H1 (cell line): ENCODE data around the gene REG1A. TPM values are rescaled to one million over a fixed set of nuclear protein-coding genes. Genes with fewer than 3 reads are reported as not detected.

ENCODE experiments used
- CTCF ChIA-PET: fragments of 300-600 bp; sonication (Branson Sonifier 250); formaldehyde crosslinking; loops from one replicate; lab custom pipeline; 2021; ENCODE audit not compliant: partially characterized antibody; lab: Charles Lee
- POLR2A ChIA-PET: fragments of 300-600 bp; sonication (Branson Sonifier 250); formaldehyde crosslinking; loops from one replicate; lab custom pipeline; 2021; ENCODE audit warnings: inconsistent platforms; ENCODE audit not compliant: partially characterized antibody; lab: Charles Lee
- DNase-seq, 2 experiments: peaks; one replicate each; pipeline versions ENCODE4 v3.0.0 to v3.0.0-alpha.2; 2010 to 2022; ENCODE audit warnings: low spot score in 2 of 2, low read depth in 1 of 2, mixed read lengths in 1 of 2
- FAIRE-seq: peaks from 2 replicates; lab custom pipeline; 2011; peaks lifted over from hg19 to GRCh38; lab: Jason Lieb, UNC
- H2AFZ ChIP-seq: 2 replicates; pipeline ENCODE4 v1.8.1; 2012; ENCODE audit warnings: low read length, inconsistent platforms
- H2AK5ac ChIP-seq: 2 replicates; pipeline ENCODE4 v1.6.1; 2013; ENCODE audit warnings: low read depth, low read length
- H2BK120ac ChIP-seq: replicated peaks from 2 replicates; pipeline ENCODE3; 2013; ENCODE audit warnings: low read depth, low read length, inconsistent platforms
- H2BK12ac ChIP-seq: 2 replicates; pipeline ENCODE4 v1.6.1; 2013; ENCODE audit warnings: low read depth, low read length
- H2BK15ac ChIP-seq: 2 replicates; pipeline ENCODE4 v1.6.1; 2013; ENCODE audit warnings: low read length
- H2BK20ac ChIP-seq: 2 replicates; pipeline ENCODE4 v1.6.1; 2013; ENCODE audit warnings: low read length
- H2BK5ac ChIP-seq: 2 replicates; pipeline ENCODE4 v1.6.1; 2013; ENCODE audit warnings: low read depth, low read length
- H3K14ac ChIP-seq: 2 replicates; pipeline ENCODE4 v1.6.1; 2013; ENCODE audit warnings: inconsistent platforms; ENCODE audit not compliant: insufficient read length
- H3K18ac ChIP-seq: 2 replicates; pipeline ENCODE4 v1.6.1; 2013; ENCODE audit warnings: low read length; ENCODE audit errors: extremely low read depth
- H3K23ac ChIP-seq: 2 replicates; pipeline ENCODE4 v1.6.1; 2013; ENCODE audit warnings: inconsistent platforms; ENCODE audit not compliant: insufficient read length
- H3K23me2 ChIP-seq: 2 replicates; pipeline ENCODE4 v1.6.1; 2013; ENCODE audit warnings: low read depth, low read length
- H3K27ac ChIP-seq: 2 replicates; pipeline ENCODE4 v1.6.1; 2011; ENCODE audit warnings: low read depth, low read length, inconsistent platforms
- H3K27me3 ChIP-seq, 4 experiments: replicated peaks in 1 of 4; 1 replicate in 1 of 4; 2 replicates in 3 of 4; pipeline versions ENCODE4 v1.6.1 to v1.8.1; 2011 to 2013; ENCODE audit warnings: low read length in 3 of 4, mild to moderate bottlenecking in 3 of 4, inconsistent platforms in 2 of 4, mixed read lengths in 2 of 4, moderate library complexity in 1 of 4; ENCODE audit not compliant: control insufficient read depth in 3 of 4, insufficient read depth in 3 of 4; ENCODE audit errors: extremely low read depth in 1 of 4
- H3K36me3 ChIP-seq, 4 experiments: 2 replicates each; pipeline versions ENCODE4 v1.6.1 to v1.8.1; 2011 to 2013; ENCODE audit warnings: mild to moderate bottlenecking in 4 of 4, low read length in 3 of 4, moderate library complexity in 2 of 4, control low read depth in 1 of 4, inconsistent platforms in 1 of 4; ENCODE audit not compliant: insufficient read depth in 4 of 4, control insufficient read depth in 2 of 4
- H3K4ac ChIP-seq: replicated peaks from 2 replicates; pipeline ENCODE3; 2013; ENCODE audit warnings: low read length, low read depth, mixed read lengths, inconsistent platforms; ENCODE audit not compliant: insufficient read length
- H3K4me1 ChIP-seq, 4 experiments: replicated peaks in 1 of 4; 1 replicate in 1 of 4; 2 replicates in 3 of 4; pipeline versions ENCODE4 v1.6.1 to v1.8.1; 2011 to 2013; ENCODE audit warnings: low read length in 3 of 4, inconsistent platforms in 2 of 4, mixed read lengths in 1 of 4; ENCODE audit not compliant: insufficient read depth in 4 of 4, control insufficient read depth in 3 of 4
- H3K4me2 ChIP-seq, 2 experiments: 2 replicates each; pipeline versions ENCODE4 v1.6.1 to v1.8.1; 2011 to 2013; ENCODE audit warnings: low read depth in 2 of 2, low read length in 2 of 2, control low read depth in 1 of 2, inconsistent platforms in 1 of 2, mild to moderate bottlenecking in 1 of 2; ENCODE audit not compliant: insufficient read depth in 1 of 2
- H3K4me3 ChIP-seq, 4 experiments: fragments of 200-600, 300-600 bp in 1 of 4; sonication (generic), shearing (Covaris generic), sonication (Bioruptor Twin) in 1 of 4; 2 replicates each; pipeline versions ENCODE4 v1.5.1 to v1.8.1; 2011 to 2016; ENCODE audit warnings: low read length in 4 of 4, low read depth in 3 of 4, control low read depth in 2 of 4, inconsistent platforms in 2 of 4, mild to moderate bottlenecking in 2 of 4, mixed read lengths in 1 of 4, moderate library complexity in 1 of 4; ENCODE audit not compliant: insufficient read depth in 2 of 4; ENCODE audit errors: extremely low read depth in 1 of 4
- H3K56ac ChIP-seq: replicated peaks from 2 replicates; pipeline ENCODE3; 2013; ENCODE audit warnings: low read depth, mild to moderate bottlenecking, mixed read lengths, low read length, inconsistent platforms; ENCODE audit not compliant: insufficient read length
- H3K79me1 ChIP-seq: 2 replicates; pipeline ENCODE4 v1.6.1; 2013; ENCODE audit warnings: low read depth, low read length, control low read depth
- H3K79me2 ChIP-seq, 2 experiments: 2 replicates each; pipeline versions ENCODE4 v1.6.1 to v1.8.1; 2012 to 2013; ENCODE audit warnings: low read length in 2 of 2, mild to moderate bottlenecking in 2 of 2, inconsistent platforms in 1 of 2; ENCODE audit not compliant: insufficient read depth in 2 of 2, control insufficient read depth in 1 of 2
- H3K9ac ChIP-seq, 4 experiments: replicated peaks in 1 of 4; 1 replicate in 1 of 4; 2 replicates in 3 of 4; pipeline versions ENCODE4 v1.6.1 to v1.8.1; 2011 to 2013; ENCODE audit warnings: low read depth in 3 of 4, low read length in 3 of 4, control low read depth in 2 of 4, mild to moderate bottlenecking in 2 of 4, moderate library complexity in 2 of 4, inconsistent platforms in 1 of 4; ENCODE audit errors: extremely low read depth in 1 of 4
- H3K9me3 ChIP-seq, 2 experiments: 2 replicates each; pipeline versions ENCODE4 v1.6.1 to v1.8.1; 2012 to 2013; ENCODE audit warnings: mild to moderate bottlenecking in 2 of 2, moderate library complexity in 2 of 2, control low read depth in 1 of 2, inconsistent platforms in 1 of 2, low read depth in 1 of 2, low read length in 1 of 2, mixed read lengths in 1 of 2; ENCODE audit not compliant: insufficient read depth in 2 of 2
- H4K20me1 ChIP-seq, 2 experiments: replicated peaks in 1 of 2; 2 replicates each; pipeline versions ENCODE3 to v1.8.1; 2011 to 2013; ENCODE audit warnings: inconsistent platforms in 2 of 2, low read length in 2 of 2, mild to moderate bottlenecking in 1 of 2; ENCODE audit not compliant: insufficient read depth in 2 of 2, control insufficient read depth in 1 of 2
- H4K5ac ChIP-seq: 2 replicates; pipeline ENCODE4 v1.6.1; 2013; ENCODE audit warnings: low read length, low read depth, mixed read lengths, inconsistent platforms; ENCODE audit not compliant: insufficient read length
- H4K8ac ChIP-seq: 2 replicates; pipeline ENCODE4 v1.8.0; 2013; ENCODE audit warnings: mild to moderate bottlenecking, moderate library complexity, low read length, inconsistent platforms; ENCODE audit not compliant: insufficient read depth; ENCODE audit errors: extremely low read depth
- H4K91ac ChIP-seq: replicated peaks from 2 replicates; pipeline ENCODE3; 2013; ENCODE audit warnings: low read length, mixed read lengths, inconsistent platforms; ENCODE audit not compliant: insufficient read length
- BCL11A ChIP-seq, 2 experiments: IDR thresholded peaks; one replicate each; pipeline ENCODE4 v1.6.1; 2011; ENCODE audit warnings: low read depth in 2 of 2, low read length in 2 of 2, mild to moderate bottlenecking in 2 of 2
- BRCA1 ChIP-seq: IDR thresholded peaks from 2 replicates; pipeline ENCODE4 v1.6.1; 2012; ENCODE audit warnings: low read depth, low read length, improper control_type of control experiment
- CBX8 ChIP-seq: fragments of 300-800, 300-1000 bp; sonication (generic); IDR thresholded peaks from 2 replicates; pipeline ENCODE4 v1.7.1; 2016; ENCODE audit warnings: low read depth, low read length, borderline replicate concordance
- CHD2 ChIP-seq: IDR thresholded peaks from 2 replicates; pipeline ENCODE4 v1.6.1; 2012; ENCODE audit warnings: low read length, improper control_type of control experiment
- CREB1 ChIP-seq: IDR thresholded peaks from 2 replicates; pipeline ENCODE4 v1.6.1; 2012; ENCODE audit warnings: inconsistent platforms
- E2F6 ChIP-seq: IDR thresholded peaks from 2 replicates; pipeline ENCODE4 v1.6.1; 2012; ENCODE audit warnings: inconsistent platforms
- HDAC6 ChIP-seq: IDR thresholded peaks from one replicate; pipeline ENCODE4 v1.7.1; 2012; ENCODE audit warnings: low read depth, mild to moderate bottlenecking, inconsistent platforms, low read length, moderate library complexity
- POLR2AphosphoS5 ChIP-seq: IDR thresholded peaks from 2 replicates; pipeline ENCODE4 v1.6.1; 2011; ENCODE audit warnings: low read depth, low read length
- SAP30 ChIP-seq: fragments of 300-600 bp; sonication (generic); IDR thresholded peaks from 2 replicates; pipeline ENCODE4 v1.7.1; 2012; ENCODE audit warnings: low read length, moderate library complexity, mild to moderate bottlenecking, inconsistent platforms; ENCODE audit not compliant: insufficient read depth, insufficient replicate concordance
- SUZ12 ChIP-seq: fragments of 200-600 bp; sonication (generic); IDR thresholded peaks from 2 replicates; pipeline ENCODE4 v1.6.1; 2012; ENCODE audit warnings: mild to moderate bottlenecking, inconsistent platforms, low read length, moderate library complexity, mixed read lengths
- ZNF274 ChIP-seq: IDR thresholded peaks from 2 replicates; pipeline ENCODE4 v1.7.0; 2012; ENCODE audit warnings: low read length, borderline replicate concordance; ENCODE audit errors: extremely low read depth
- WGBS, 2 experiments: shearing (Covaris generic) in 1 of 2; methylation state at CpG; one replicate each; pipeline versions ENCODE4 v1.1.6 to v1.1.7; 2013 to 2015; ENCODE audit warnings: low lambda C conversion rate in 2 of 2, mixed read lengths in 2 of 2, inconsistent platforms in 1 of 2, low coverage in 1 of 2, missing lambda C conversion rate in 1 of 2; ENCODE audit not compliant: insufficient replicate concordance in 2 of 2, insufficient coverage in 1 of 2, insufficient read length in 1 of 2; ENCODE audit errors: extremely low coverage in 1 of 2, missing lambda C conversion rate in 1 of 2; 5-methylcytosine and 5-hydroxymethylcytosine counted together
- polyA plus RNA-seq, 7 experiments: library from polyadenylated mRNA; depleted of rRNA in 3 of 7; stranded (reverse) in 5 of 7; unstranded in 2 of 7; fragments of >200 nt in 5 of 7; fragments of 200-250 nt in 2 of 7; gene quantifications; 1 replicate in 5 of 7; 2 replicates in 1 of 7; 4 replicates in 1 of 7; pipeline versions ENCODE4 v1.2.1 to v1.2.3, GENCODE V29; 2011 to 2013; ENCODE audit warnings: missing spikeins in 2 of 7, mixed read lengths in 2 of 7
- total RNA-seq: library from RNA; stranded (reverse); fragmentation: NEBNext Ultra II Directional; extraction: Animal tissue kit (Norgen Biotek cat#: 25700); gene quantifications from 2 replicates; pipeline ENCODE4 v1.2.1, GENCODE V29; 2021
- TF ChIP-seq, protein P1 (sequence below): IDR thresholded peaks from 2 replicates; pipeline ENCODE4 v1.6.1; 2012; ENCODE audit warnings: inconsistent platforms

The REG1A gene
- total and polyA plus RNA-seq, 2 of the 8 experiments (the other 6 are each of a cell fraction or from before 2014, with no cell fraction given) = not detected

GRCh38 chr2:79155826-79156476 lies 35.7 kb downstream of the REG1A start:
- ChIA-PET CTCF (interaction anchor here (0.6 kb wide), 1 partner anchor 622 kb away, joined by 3 read pairs; no protein-coding TSS in a partner anchor), POLR2A (no interaction called here)
- Histone ChIP-seq H3K79me1 (no peaks in the 10 kb centered on the region), H3K4me1 (no peaks in the 10 kb centered on the region), H3K4me3 (no peak overlapping the region), H3K36me3 (no peaks in the 10 kb centered on the region), H3K9ac (no peak overlapping the region), H3K9me3 (no peaks in the 10 kb centered on the region), H3K23ac (no peak overlapping the region), H4K5ac (no peak overlapping the region), H2BK20ac (no peak overlapping the region), H3K27ac (no peak overlapping the region), H3K56ac (no peak overlapping the region), H4K91ac (no peak overlapping the region), H3K79me2 (no peaks in the 10 kb centered on the region), H3K18ac (no peak overlapping the region), H2BK12ac (no peak overlapping the region), H3K14ac (no peak overlapping the region), H3K4me2 (no peak overlapping the region), H4K8ac (no peak overlapping the region; the same call in 1 of the 2 replicates), H2AK5ac (no peak overlapping the region), H2BK5ac (no peak overlapping the region), H4K20me1 (no peaks in the 10 kb centered on the region), H3K4ac (no peak overlapping the region), H3K23me2 (no peaks in the 10 kb centered on the region; the same call in 1 of the 2 replicates), H2BK120ac (no peak overlapping the region), H2BK15ac (no peak overlapping the region), H2AFZ (no peak overlapping the region), H3K27me3 (no peaks in the 10 kb centered on the region)
- DNase-seq (no peak), FAIRE-seq (no peak)
- TF ChIP-seq ZNF274 (no peak), CREB1 (no peak), BCL11A (IDR thresholded peaks at IDR 0.05; ENCODE audit: low read depth in 2 of 2, low read length in 2 of 2) (no peak), BRCA1 (no peak), POLR2AphosphoS5 (no peak), E2F6 (no peak), SUZ12 (no peak), CHD2 (no peak), CBX8 (no peak), SAP30 (no peak), HDAC6 (no peak)
- TF ChIP-seq, protein P1, sequence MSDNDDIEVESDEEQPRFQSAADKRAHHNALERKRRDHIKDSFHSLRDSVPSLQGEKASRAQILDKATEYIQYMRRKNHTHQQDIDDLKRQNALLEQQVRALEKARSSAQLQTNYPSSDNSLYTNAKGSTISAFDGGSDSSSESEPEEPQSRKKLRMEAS = no peak
- WGBS, 2 experiments = 100% methylated on average over 2 of the region's 2 CpGs; no CpG with 5 or more reads in 1 of the 2 experiments
